Spleen (tissue), 7 donors: ENCODE data around the gene PRDX5.
"Not testable (repeated sequence)": the region's sequence is repeated elsewhere in the genome, so short reads cannot be mapped to it uniquely, and the experiment has no call there.

Experiments used
- CTCF ChIP-seq, 11 experiments: fragments of 200-600 bp in 7 of 11; fragments of 450-650 bp in 4 of 11; sonication (generic) in 4 of 11; IDR thresholded peaks in 8 of 11; conservative IDR thresholded peaks in 3 of 11; 1 replicate in 7 of 11; 2 replicates in 4 of 11; pipeline versions ENCODE4 v1.4.0 to v1.8.0; 2016 to 2021; ENCODE audit warnings: antibody characterized with exemption in 11 of 11, inconsistent platforms in 4 of 11, mild to moderate bottlenecking in 1 of 11
- POLR2A ChIP-seq, 3 donors: fragments of 450-650 bp; IDR thresholded peaks; one replicate each; pipeline ENCODE4 v1.5.1; 2017; ENCODE audit warnings: antibody characterized with exemption in 3 of 3, mild to moderate bottlenecking in 1 of 3
- donor health status: DM: no; HTN: no; CAD: no; lungs with moderate emphysema.
- donor health status: DM: no; HTN: no; CAD: no.
- donor health status: DM: no; HTN: no; CAD: no.

DNA sequence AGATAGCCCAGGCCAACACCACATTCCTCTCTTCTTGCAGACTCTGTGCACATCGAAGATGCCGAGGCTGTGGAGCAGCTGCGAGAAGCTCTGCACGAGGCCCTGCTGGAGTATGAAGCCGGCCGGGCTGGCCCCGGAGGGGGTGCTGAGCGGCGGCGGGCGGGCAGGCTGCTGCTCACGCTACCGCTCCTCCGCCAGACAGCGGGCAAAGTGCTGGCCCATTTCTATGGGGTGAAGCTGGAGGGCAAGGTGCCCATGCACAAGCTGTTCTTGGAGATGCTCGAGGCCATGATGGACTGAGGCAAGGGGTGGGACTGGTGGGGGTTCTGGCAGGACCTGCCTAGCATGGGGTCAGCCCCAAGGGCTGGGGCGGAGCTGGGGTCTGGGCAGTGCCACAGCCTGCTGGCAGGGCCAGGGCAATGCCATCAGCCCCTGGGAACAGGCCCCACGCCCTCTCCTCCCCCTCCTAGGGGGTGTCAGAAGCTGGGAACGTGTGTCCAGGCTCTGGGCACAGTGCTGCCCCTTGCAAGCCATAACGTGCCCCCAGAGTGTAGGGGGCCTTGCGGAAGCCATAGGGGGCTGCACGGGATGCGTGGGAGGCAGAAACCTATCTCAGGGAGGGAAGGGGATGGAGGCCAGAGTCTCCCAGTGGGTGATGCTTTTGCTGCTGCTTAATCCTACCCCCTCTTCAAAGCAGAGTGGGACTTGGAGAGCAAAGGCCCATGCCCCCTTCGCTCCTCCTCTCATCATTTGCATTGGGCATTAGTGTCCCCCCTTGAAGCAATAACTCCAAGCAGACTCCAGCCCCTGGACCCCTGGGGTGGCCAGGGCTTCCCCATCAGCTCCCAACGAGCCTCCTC lies 2.0 kb upstream of the PRDX5 start:
- TF ChIP-seq CTCF (IDR thresholded peaks at IDR 0.05 in 8 of 11, conservative IDR thresholded peaks at IDR 0.05 in 3 of 11); POLR2A (IDR thresholded peaks at IDR 0.05): not testable (repeated sequence)
